ENCODE measurements around the gene ESPN. TPM values are rescaled to one million over a fixed set of nuclear protein-coding genes. Genes with fewer than 3 reads are reported as not detected.
"Not testable (repeated sequence)": the region's sequence is repeated elsewhere in the genome, so short reads cannot be mapped to it uniquely, and the experiment has no call there.

The ESPN gene
- total RNA-seq, 4 donors from 2014 or later = 40.2 to 368 (median 157) TPM

DNA sequence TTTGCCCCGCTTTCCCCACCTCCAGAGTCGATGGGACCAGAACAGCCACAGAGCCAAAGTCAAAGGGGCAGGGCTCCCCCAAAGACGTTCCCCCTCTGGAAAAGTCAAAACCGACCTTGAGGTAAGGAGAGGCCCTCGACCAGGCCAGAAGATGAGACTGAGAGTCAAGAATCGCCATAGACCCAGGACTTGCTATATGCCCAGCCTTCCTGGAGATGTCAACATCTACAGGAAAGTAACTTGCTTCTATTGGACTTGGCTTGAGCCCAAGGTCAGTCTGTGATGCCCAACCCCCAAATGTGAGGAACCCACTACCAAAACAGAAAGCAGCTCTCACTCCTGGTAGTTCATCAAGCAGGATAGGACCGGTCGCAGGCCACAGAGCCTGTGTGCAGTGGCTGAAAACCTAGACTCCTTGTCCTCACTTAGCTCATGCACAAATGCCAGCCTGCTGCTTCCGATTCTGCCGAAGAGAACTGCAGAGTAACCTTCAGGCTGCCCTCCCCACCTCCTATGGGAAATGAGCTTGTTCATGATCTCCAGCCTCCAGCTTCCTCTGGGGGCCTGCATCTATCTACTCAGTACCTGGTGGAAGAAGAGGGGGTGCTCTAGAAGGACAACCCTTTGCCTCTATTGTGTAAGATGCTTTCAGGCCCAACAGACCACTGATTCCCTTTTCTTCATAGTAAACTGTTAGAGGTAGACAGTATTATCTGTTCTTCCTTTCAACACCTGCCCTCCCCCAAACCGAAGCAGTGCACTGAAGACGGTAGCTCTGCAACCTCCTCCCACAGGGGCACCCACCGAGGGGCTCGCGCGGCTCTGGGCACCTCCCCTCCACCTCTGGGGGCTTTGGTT, 32.4 kb upstream of the ESPN start:
- no peak for DNase-seq
- WGBS, 2 donors (ENCODE audit: low coverage in 1 of 2) = 35 to 46% methylated on average over 7 to 16 of the region's 16 CpGs
- Histone ChIP-seq H3K27ac (peak overlapping the region in 3 of 4 donors; percentile 94 to 99 (median 96)), H3K36me3 (no peaks in the 10 kb centered on the region), H3K4me3 (peak overlapping the region in 3 of 4 donors; percentile 62 to 79 (median 62)), H3K27me3 (no peaks in the 10 kb centered on the region), H3K9me3 (no peaks in the 10 kb centered on the region), H3K4me1 (peaks cover 8 to 20% (median 18%) of the 10 kb centered on the region in 4 donors)
- in situ Hi-C loops (cut with MboI; ENCODE audit: low pct_ligation_motif_present in 1 of 4, low pct_unique_long_range_greater_than_20kb in 1 of 4, low sequenced_read_pairs in 3 of 4) (no loop called here), intact Hi-C loops (cut with DNase I; ENCODE audit: low total_unique reads) (no loop called here)
- TF ChIP-seq POLR2A (IDR thresholded peaks at IDR 0.05) (no peak), POLR2AphosphoS5 (IDR thresholded peaks at IDR 0.05) (no peak), EP300 (IDR thresholded peaks at IDR 0.05; ENCODE audit: low read depth) (no peak)
- TF ChIP-seq, protein P1, sequence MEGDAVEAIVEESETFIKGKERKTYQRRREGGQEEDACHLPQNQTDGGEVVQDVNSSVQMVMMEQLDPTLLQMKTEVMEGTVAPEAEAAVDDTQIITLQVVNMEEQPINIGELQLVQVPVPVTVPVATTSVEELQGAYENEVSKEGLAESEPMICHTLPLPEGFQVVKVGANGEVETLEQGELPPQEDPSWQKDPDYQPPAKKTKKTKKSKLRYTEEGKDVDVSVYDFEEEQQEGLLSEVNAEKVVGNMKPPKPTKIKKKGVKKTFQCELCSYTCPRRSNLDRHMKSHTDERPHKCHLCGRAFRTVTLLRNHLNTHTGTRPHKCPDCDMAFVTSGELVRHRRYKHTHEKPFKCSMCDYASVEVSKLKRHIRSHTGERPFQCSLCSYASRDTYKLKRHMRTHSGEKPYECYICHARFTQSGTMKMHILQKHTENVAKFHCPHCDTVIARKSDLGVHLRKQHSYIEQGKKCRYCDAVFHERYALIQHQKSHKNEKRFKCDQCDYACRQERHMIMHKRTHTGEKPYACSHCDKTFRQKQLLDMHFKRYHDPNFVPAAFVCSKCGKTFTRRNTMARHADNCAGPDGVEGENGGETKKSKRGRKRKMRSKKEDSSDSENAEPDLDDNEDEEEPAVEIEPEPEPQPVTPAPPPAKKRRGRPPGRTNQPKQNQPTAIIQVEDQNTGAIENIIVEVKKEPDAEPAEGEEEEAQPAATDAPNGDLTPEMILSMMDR (IDR thresholded peaks at IDR 0.05) = no peak

DNA sequence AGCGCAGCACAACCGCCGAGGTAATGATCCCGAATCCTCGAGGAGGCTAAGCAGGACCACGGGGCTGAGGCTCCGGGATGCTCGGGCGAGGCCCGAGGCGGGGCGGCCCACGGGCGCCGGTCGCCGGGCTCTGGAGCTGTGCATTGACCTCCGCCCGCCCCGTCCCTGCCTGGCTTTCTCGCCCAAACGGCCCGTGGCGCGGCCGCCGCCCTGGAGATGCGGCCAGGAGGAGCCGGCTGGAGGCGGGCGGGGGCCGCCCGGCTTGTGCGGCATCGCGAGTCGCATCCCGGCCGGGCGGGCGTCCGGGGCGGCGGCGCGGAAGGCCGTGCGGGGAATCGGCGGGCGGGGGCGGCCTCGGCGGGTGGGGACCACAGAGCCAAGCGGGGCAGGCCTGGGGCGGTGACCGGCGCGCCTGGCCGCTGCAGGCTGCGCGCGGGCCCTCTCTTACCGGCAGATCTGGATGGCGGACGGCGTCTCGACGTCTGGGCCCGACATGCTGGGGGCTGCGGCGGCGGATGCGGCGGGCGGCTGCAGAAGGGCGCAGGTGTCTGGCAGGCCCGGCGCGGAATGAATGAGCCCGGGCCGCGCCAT, 31.7 kb upstream of the ESPN start:
- Histone ChIP-seq H3K36me3 (no peaks in the 10 kb centered on the region), H3K27ac (peak overlapping the region; percentile 94 to 99 (median 98)), H3K4me1 (peaks cover 8 to 20% (median 18%) of the 10 kb centered on the region in 4 donors), H3K27me3 (no peaks in the 10 kb centered on the region), H3K4me3 (peak overlapping the region; percentile 38 to 79 (median 62)), H3K9me3 (no peaks in the 10 kb centered on the region)
- TF ChIP-seq POLR2AphosphoS5 (IDR thresholded peaks at IDR 0.05) (peak in 1 of 3 donors; percentile 70), POLR2A (IDR thresholded peaks at IDR 0.05) (no peak)
- intact Hi-C loops (cut with DNase I; ENCODE audit: low total_unique reads) (no loop called here), in situ Hi-C loops (cut with MboI; ENCODE audit: low pct_ligation_motif_present in 1 of 4, low pct_unique_long_range_greater_than_20kb in 1 of 4, low sequenced_read_pairs in 3 of 4) (no loop called here)
- 11% methylated on average over 11 of the region's 83 CpGs; no CpG with 5 or more reads in 1 of the 2 donors for WGBS, 2 donors (ENCODE audit: low coverage in 1 of 2)
- DNase-seq = no peak

DNA sequence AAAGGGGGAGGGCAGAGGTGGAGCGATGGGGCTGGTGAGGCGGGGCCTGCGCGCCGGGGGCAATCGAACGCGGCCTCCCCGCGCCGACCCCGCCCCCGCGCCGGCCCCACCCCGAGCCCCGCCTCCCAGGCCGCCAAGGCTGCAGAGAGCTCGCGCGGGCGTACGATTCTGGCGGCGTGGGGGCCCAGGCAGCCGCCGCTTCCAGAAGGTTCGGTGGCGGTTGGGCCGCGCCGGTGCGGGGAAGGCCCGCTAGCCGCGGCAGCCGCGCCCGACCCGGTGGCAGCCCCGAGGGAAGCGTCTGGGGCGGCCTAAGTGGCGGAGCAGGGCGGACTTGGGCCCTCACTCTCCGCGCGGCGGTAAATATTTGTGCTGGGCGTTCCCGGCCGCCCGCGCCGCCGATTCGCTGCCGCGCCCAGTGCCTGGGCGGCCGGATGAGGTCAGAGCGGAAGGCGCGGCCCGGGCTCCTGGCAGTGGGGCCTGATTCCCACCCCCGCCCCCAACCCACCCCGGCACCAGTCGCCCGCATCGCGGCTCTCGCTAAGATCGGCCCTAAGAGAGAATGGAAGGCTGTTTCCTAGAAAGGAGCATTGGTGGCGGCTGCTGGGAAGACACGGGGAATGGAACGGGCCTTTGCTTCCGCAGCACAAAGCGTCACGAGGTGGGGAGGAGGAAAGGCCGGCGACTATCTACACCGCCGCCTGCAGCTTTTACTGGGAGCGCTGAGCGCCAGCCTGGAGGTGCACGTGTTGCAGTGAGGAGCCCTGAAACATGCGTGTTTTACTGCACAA, 31.0 kb upstream of the ESPN start, which contains the start of gene ACOT7:
Gene ACOT7, minus strand, starts transcription at position 368 of the 788 bp plus-strand sequence. CDS start 368 bp downstream, outside the sequence.
- Histone ChIP-seq H3K4me1 (peaks cover 8 to 20% (median 18%) of the 10 kb centered on the region in 4 donors), H3K27ac (peak within 1 kb of the TSS; percentile 94 to 99 (median 98)), H3K9me3 (no peaks in the 10 kb centered on the region), H3K36me3 (no peaks in the 10 kb centered on the region), H3K27me3 (no peaks in the 10 kb centered on the region), H3K4me3 (peak within 1 kb of the TSS; percentile 62 to 88 (median 70))
- intact Hi-C loops (cut with DNase I; ENCODE audit: low total_unique reads) (no loop called here), in situ Hi-C loops (cut with MboI; ENCODE audit: low pct_ligation_motif_present in 1 of 4, low pct_unique_long_range_greater_than_20kb in 1 of 4, low sequenced_read_pairs in 3 of 4) (no loop called here)
- peak in 2 of 3 donors; percentile 64 to 76 for TF ChIP-seq POLR2AphosphoS5 (IDR thresholded peaks at IDR 0.05)
- TF ChIP-seq, protein P1 (IDR thresholded peaks at IDR 0.05) = peak in 3 of 5 experiments; percentile 6 to 31 (median 23)
- TF ChIP-seq EP300 (IDR thresholded peaks at IDR 0.05; ENCODE audit: low read depth) = no peak
- peak; percentile 80 for TF ChIP-seq POLR2A (IDR thresholded peaks at IDR 0.05)
- DNase-seq = peak; percentile 92
- WGBS, 2 donors (ENCODE audit: low coverage in 1 of 2) = 0% methylated on average over 63 of the region's 87 CpGs; no CpG with 5 or more reads in 1 of the 2 donors

DNA sequence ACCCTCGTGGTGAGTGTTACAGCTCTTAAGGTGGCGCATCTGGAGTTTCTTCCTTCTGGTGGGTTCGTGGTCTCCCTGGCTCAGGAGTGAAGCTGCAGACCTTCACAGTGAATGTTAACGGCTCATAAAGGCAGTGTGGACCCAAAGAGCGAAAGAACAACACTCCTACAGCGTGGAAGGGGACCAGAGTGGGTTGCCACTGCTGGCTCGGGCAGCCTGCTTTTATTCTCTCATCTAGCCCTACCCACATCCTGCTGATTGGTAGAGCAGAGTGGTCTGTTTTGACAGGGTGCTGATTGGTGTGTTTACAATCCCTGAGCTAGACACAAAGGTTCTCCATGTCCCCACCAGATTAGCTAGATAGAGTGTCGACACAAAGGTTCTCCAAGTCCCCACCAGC, 29.4 kb upstream of the ESPN start:
- in situ Hi-C loops (cut with MboI; ENCODE audit: low pct_ligation_motif_present in 1 of 4, low pct_unique_long_range_greater_than_20kb in 1 of 4, low sequenced_read_pairs in 3 of 4); DNase-seq; intact Hi-C loops (cut with DNase I; ENCODE audit: low total_unique reads); H3K36me3 ChIP-seq; H3K9me3 ChIP-seq; H3K4me3 ChIP-seq; H3K27me3 ChIP-seq: not testable (repeated sequence)
- 75 to 90% methylated on average over 6 to 8 of the region's 8 CpGs for WGBS, 2 donors (ENCODE audit: low coverage in 1 of 2)
- Histone ChIP-seq H3K27ac (peak overlapping the region in 1 of 4 donors; percentile 94), H3K4me1 (peaks cover 8 to 20% (median 18%) of the 10 kb centered on the region in 4 donors)

DNA sequence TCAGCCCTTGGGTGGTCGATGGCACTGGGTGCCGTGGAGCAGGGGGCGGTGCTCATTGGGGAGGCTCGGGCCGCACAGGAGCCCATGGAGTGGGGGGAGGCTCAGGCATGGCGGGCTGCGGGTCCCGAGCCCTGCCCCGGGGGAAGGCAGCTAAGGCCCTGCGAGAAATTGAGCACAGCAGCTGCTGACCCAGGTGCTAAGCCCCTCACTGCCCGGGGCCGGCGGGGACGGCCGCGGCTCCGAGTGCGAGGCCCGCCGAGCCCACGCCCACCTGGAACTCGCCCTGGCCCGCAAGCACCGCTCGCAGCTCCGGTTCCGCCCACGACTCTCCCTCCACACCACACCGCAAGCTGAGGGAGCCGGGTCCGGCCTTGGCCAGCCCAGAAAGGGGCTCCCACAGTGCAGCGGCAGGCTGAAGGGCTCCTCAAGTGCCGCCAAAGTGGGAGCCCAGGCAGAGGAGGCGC, 28.8 kb upstream of the ESPN start:
- H3K27ac ChIP-seq; DNase-seq; intact Hi-C loops (cut with DNase I; ENCODE audit: low total_unique reads); H3K27me3 ChIP-seq; in situ Hi-C loops (cut with MboI; ENCODE audit: low pct_ligation_motif_present in 1 of 4, low pct_unique_long_range_greater_than_20kb in 1 of 4, low sequenced_read_pairs in 3 of 4); H3K4me3 ChIP-seq; H3K36me3 ChIP-seq; H3K9me3 ChIP-seq: not testable (repeated sequence)
- 96% methylated on average over 24 of the region's 34 CpGs; no CpG with 5 or more reads in 1 of the 2 donors for WGBS, 2 donors (ENCODE audit: low coverage in 1 of 2)
- H3K4me1 ChIP-seq = peaks cover 8 to 20% (median 18%) of the 10 kb centered on the region in 4 donors

Data from transverse colon (tissue), 4 donors.